ENCODE data around the gene MMS22L.

Gene MMS22L

DNA sequence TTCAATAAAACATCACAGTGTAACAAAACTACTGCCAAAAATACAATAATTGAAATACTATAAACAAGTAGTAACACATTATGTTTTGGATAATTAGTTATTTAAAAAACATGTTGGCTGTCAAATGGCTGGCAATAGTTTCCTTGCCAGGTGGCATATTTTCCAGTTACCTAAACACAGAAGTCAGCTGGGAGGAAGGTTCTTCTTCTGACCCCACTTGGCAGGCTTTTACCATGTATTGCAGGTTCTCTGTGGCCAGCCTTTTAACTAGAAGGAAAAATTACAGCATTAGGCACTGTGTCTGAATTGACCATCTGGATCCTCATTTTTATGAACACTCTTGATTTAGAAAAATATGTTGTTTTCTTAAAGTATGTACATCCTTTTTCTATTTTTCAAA, 131.4 kb downstream of the MMS22L start:
- no peak for TF ChIP-seq TAF1 (IDR thresholded peaks at IDR 0.05; ENCODE audit: borderline replicate concordance, insufficient read depth, low read length)
- TF ChIP-seq, protein P1, sequence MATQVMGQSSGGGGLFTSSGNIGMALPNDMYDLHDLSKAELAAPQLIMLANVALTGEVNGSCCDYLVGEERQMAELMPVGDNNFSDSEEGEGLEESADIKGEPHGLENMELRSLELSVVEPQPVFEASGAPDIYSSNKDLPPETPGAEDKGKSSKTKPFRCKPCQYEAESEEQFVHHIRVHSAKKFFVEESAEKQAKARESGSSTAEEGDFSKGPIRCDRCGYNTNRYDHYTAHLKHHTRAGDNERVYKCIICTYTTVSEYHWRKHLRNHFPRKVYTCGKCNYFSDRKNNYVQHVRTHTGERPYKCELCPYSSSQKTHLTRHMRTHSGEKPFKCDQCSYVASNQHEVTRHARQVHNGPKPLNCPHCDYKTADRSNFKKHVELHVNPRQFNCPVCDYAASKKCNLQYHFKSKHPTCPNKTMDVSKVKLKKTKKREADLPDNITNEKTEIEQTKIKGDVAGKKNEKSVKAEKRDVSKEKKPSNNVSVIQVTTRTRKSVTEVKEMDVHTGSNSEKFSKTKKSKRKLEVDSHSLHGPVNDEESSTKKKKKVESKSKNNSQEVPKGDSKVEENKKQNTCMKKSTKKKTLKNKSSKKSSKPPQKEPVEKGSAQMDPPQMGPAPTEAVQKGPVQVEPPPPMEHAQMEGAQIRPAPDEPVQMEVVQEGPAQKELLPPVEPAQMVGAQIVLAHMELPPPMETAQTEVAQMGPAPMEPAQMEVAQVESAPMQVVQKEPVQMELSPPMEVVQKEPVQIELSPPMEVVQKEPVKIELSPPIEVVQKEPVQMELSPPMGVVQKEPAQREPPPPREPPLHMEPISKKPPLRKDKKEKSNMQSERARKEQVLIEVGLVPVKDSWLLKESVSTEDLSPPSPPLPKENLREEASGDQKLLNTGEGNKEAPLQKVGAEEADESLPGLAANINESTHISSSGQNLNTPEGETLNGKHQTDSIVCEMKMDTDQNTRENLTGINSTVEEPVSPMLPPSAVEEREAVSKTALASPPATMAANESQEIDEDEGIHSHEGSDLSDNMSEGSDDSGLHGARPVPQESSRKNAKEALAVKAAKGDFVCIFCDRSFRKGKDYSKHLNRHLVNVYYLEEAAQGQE (IDR thresholded peaks at IDR 0.05; ENCODE audit: insufficient read depth in 1 of 2, low read depth in 2 of 2, low read length in 2 of 2) = no peak

DNA sequence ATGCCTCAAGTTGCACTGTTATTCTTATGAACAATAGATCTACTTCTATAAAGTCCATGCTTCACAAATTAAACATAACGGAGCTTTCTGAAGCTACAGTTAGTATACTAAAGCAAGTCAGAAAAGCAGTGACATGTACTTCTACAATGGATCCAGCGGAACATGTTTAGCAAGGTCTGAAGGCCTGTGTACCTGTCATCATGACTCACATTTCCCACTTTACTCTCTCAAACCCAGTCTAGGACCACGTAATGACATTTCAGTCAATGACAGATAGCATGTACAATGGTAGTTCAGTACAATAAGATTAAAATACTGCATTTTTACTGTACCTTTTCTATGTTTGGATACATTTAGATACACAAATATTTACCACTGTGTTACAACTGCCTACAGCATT, 132.1 kb downstream of the MMS22L start:
- TF ChIP-seq, protein P1 (IDR thresholded peaks at IDR 0.05; ENCODE audit: insufficient read depth in 1 of 2, low read depth in 2 of 2, low read length in 2 of 2) = no peak
- no peak for TF ChIP-seq FOXP2 (optimal IDR thresholded peaks at IDR 0.05; ENCODE audit: borderline replicate concordance, extremely low read depth, extremely low read length, insufficient read depth)

DNA sequence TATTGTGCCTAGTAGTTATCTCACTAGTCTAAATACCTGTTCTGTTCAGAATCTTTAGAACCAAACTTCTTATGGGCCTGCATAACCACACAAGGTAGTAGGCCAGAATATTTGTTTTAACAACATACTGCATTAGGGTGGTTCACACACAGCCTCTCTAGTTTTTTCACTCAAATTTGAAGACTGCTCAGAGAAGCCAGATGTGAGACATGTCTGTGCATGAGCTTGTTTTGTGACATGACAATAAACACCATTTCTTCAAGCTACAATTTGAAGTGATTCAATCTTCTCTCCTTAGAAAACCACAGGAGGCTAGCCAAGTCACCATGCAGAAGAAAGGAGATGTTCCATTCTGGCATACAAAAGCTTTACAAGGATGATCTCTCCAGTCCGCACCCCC, 135.6 kb downstream of the MMS22L start:
- no peak for TF ChIP-seq TAF1 (IDR thresholded peaks at IDR 0.05; ENCODE audit: borderline replicate concordance, insufficient read depth, low read length)
- no peak for TF ChIP-seq SIN3A (IDR thresholded peaks at IDR 0.05; ENCODE audit: borderline replicate concordance, insufficient read depth, low read length)
- TF ChIP-seq POLR2AphosphoS5 (IDR thresholded peaks at IDR 0.05; ENCODE audit: low read depth, low read length) = no peak
- TF ChIP-seq FOXP2 (optimal IDR thresholded peaks at IDR 0.05; ENCODE audit: borderline replicate concordance, extremely low read depth, extremely low read length, insufficient read depth) = no peak
- TF ChIP-seq, protein P1 (IDR thresholded peaks at IDR 0.05; ENCODE audit: insufficient read depth in 1 of 2, low read depth in 2 of 2, low read length in 2 of 2) = no peak

DNA sequence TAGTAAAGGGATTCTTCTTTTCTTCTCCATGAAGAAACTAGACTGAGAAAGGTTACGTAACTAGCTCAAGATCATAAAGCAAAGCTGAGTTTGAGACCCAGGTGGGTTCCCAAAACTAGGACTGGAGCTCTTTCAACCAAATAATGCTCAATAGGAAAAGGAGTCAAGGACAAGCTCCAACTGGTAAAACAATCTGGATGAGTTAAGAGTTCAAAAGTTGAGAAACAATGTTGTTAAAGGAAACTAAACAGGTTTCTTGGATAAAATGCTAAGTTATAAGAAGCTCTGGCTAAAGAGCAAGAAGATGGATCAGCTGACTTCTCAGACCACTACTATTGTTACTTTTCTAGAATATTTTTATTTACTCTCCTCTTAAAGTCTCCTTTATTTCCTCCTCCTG, 137.3 kb downstream of the MMS22L start:
- TF ChIP-seq, protein P1 (IDR thresholded peaks at IDR 0.05; ENCODE audit: insufficient read depth in 1 of 2, low read depth in 2 of 2, low read length in 2 of 2) = no peak
- TF ChIP-seq POLR2AphosphoS5 (IDR thresholded peaks at IDR 0.05; ENCODE audit: low read depth, low read length) (no peak), FOXP2 (optimal IDR thresholded peaks at IDR 0.05; ENCODE audit: borderline replicate concordance, extremely low read depth, extremely low read length, insufficient read depth) (no peak), SIN3A (IDR thresholded peaks at IDR 0.05; ENCODE audit: borderline replicate concordance, insufficient read depth, low read length) (no peak), TAF1 (IDR thresholded peaks at IDR 0.05; ENCODE audit: borderline replicate concordance, insufficient read depth, low read length) (no peak)

DNA sequence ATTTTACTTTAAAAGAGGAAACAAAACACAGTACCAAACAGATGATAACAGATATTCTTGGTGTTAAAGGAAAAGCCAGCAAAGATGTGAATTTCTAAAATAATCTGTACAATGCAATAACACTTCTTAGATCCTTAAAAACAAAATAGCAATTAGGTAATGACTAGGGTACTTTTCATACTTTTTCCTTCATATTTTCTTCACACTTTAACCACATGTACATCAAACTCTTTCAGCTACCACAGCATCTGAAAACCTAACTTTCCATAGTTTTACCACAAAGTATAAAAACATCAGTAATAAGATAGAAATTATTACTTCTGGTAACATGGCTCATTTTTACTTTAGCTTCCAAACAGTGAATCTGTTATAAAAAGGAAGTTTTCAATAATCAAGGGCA, 141.3 kb downstream of the MMS22L start:
- no peak for TF ChIP-seq POLR2AphosphoS5 (IDR thresholded peaks at IDR 0.05; ENCODE audit: low read depth, low read length)
- TF ChIP-seq FOXP2 (optimal IDR thresholded peaks at IDR 0.05; ENCODE audit: borderline replicate concordance, extremely low read depth, extremely low read length, insufficient read depth) = no peak
- no peak for TF ChIP-seq SIN3A (IDR thresholded peaks at IDR 0.05; ENCODE audit: borderline replicate concordance, insufficient read depth, low read length)
- TF ChIP-seq TAF1 (IDR thresholded peaks at IDR 0.05; ENCODE audit: borderline replicate concordance, insufficient read depth, low read length) = no peak
- TF ChIP-seq, protein P1 (IDR thresholded peaks at IDR 0.05; ENCODE audit: insufficient read depth in 1 of 2, low read depth in 2 of 2, low read length in 2 of 2) = no peak

Data from PFSK-1 (cell line).